PC-3 (cell line): ENCODE measurements around the gene ORC5. TPM values are rescaled to one million over a fixed set of nuclear protein-coding genes. Genes with fewer than 3 reads are reported as not detected.

Experiments
- ATAC-seq: fragments of 200-7000 bp; cut with Tn5 transposase; 2 replicates; pipeline ENCODE4 v1.9.1; 2020; ENCODE audit warnings: mild to moderate bottlenecking, moderate library complexity
- BruUV-seq: library from RNA; stranded (reverse); fragments of 400-500 nt; replicated peaks from 2 replicates; lab custom pipeline; 2021; lab: Mats Ljungman, UMichigan
- CTCF ChIA-PET: fragments of 300-600 bp; sonication (Branson Sonifier 250); formaldehyde crosslinking; loops from one replicate; lab custom pipeline; 2022; ENCODE audit warnings: antibody characterized with exemption; lab: Charles Lee
- POLR2A ChIA-PET: fragments of 300-600 bp; sonication (Branson Sonifier 250); formaldehyde crosslinking; loops from one replicate; lab custom pipeline; 2022; ENCODE audit warnings: antibody characterized with exemption; ENCODE audit not compliant: unreplicated experiment; lab: Charles Lee
- DNase-seq: peaks from one replicate; pipeline ENCODE4 v3.0.0-alpha.2; 2015
- H2AFZ ChIP-seq: fragments of 300-600 bp; sonication (generic); 2 replicates; pipeline ENCODE4 v1.6.0; 2016; ENCODE audit warnings: antibody characterized with exemption, low read length
- H3F3A ChIP-seq: fragments of 300-600 bp; sonication (generic); one replicate; pipeline ENCODE4 v1.6.0; 2017; ENCODE audit warnings: antibody characterized with exemption, low read length, control low read depth, mild to moderate bottlenecking; ENCODE audit not compliant: unreplicated experiment
- H3K27ac ChIP-seq: fragments of 300-600 bp; sonication (generic); 2 replicates; pipeline ENCODE4 v1.5.1; 2016; ENCODE audit warnings: mild to moderate bottlenecking, low read length
- H3K27me3 ChIP-seq: fragments of 300-600 bp; sonication (generic); 2 replicates; pipeline ENCODE4 v1.6.1; 2016; ENCODE audit warnings: low read length, mixed read lengths
- H3K36me3 ChIP-seq: fragments of 300-600 bp; sonication (generic); 2 replicates; pipeline ENCODE4 v1.6.1; 2016; ENCODE audit warnings: low read depth, mixed run types, low read length, mixed read lengths
- H3K4me1 ChIP-seq: fragments of 300-600 bp; sonication (generic); 2 replicates; pipeline ENCODE4 v1.5.1; 2016; ENCODE audit warnings: low read length; ENCODE audit not compliant: insufficient read depth
- H3K4me2 ChIP-seq: fragments of 300-600 bp; sonication (generic); 2 replicates; pipeline ENCODE4 v1.6.0; 2016; ENCODE audit warnings: low read length
- H3K4me3 ChIP-seq: fragments of 300-600 bp; sonication (generic); 2 replicates; pipeline ENCODE4 v1.5.1; 2016; ENCODE audit warnings: mild to moderate bottlenecking, low read length, mixed read lengths
- H3K79me2 ChIP-seq: fragments of 300-600 bp; sonication (generic); 2 replicates; pipeline ENCODE4 v1.6.1; 2017; ENCODE audit warnings: low read length, mixed read lengths
- H3K9ac ChIP-seq: fragments of 300-600 bp; sonication (generic); 2 replicates; pipeline ENCODE4 v1.6.0; 2016; ENCODE audit warnings: mild to moderate bottlenecking, low read length
- H3K9me2 ChIP-seq: fragments of 300-600 bp; sonication (generic); replicated peaks from 2 replicates; pipeline ENCODE4 v1.6.1; 2016; ENCODE audit warnings: mixed run types, low read length, mixed read lengths
- H3K9me3 ChIP-seq: fragments of 300-600 bp; sonication (generic); 2 replicates; pipeline ENCODE4 v1.6.1; 2016; ENCODE audit warnings: low read length, mixed read lengths
- H4K20me1 ChIP-seq: fragments of 300-600 bp; sonication (generic); 2 replicates; pipeline ENCODE4 v1.6.1; 2016; ENCODE audit warnings: low read length, mixed read lengths
- CTCF ChIP-seq: fragments of 300-600 bp; sonication (generic); conservative IDR thresholded peaks from 2 replicates; pipeline ENCODE4 v1.5.1; 2017; ENCODE audit warnings: antibody characterized with exemption, low read depth, mild to moderate bottlenecking, low read length
- EZH2 ChIP-seq: fragments of 300-600 bp; sonication (generic); IDR thresholded peaks from one replicate; pipeline ENCODE4 v1.6.1; 2017; ENCODE audit warnings: antibody characterized with exemption, mild to moderate bottlenecking, low read length; ENCODE audit not compliant: unreplicated experiment
- EZH2phosphoT487 ChIP-seq: fragments of 300-600 bp; sonication (generic); IDR thresholded peaks from 2 replicates; pipeline ENCODE4 v1.6.1; 2018; ENCODE audit warnings: mild to moderate bottlenecking, antibody characterized with exemption, low read length, borderline replicate concordance
- intact Hi-C: fragments of 100-400 bp; cut with micrococcal nuclease; formaldehyde crosslinking; loops from 2 replicates; pipeline ENCODE4 v1.9.0; 2023
- total RNA-seq: library from RNA; depleted of rRNA; stranded (reverse); fragments of >200 nt; gene quantifications from 2 replicates; pipeline ENCODE4 v1.2.3, GENCODE V29; 2014

ORC5 gene
- total RNA-seq, 1 experiment from 2014 or later = 34.5 TPM

GRCh38 chr7:104242638-104243037 is 34.8 kb upstream of the ORC5 start:
- H3F3A ChIP-seq = no peaks in the 10 kb centered on the region
- no peaks in the 10 kb centered on the region for H3K36me3 ChIP-seq
- ChIA-PET POLR2A (no interaction called here), CTCF (no interaction called here)
- no peak overlapping the region for H3K4me2 ChIP-seq
- no TSS peak for BruUV-seq
- no peaks in the 10 kb centered on the region for H3K9me3 ChIP-seq
- H3K27ac ChIP-seq = no peak overlapping the region
- DNase-seq = no peak
- peaks cover 25% of the 10 kb centered on the region; the same call in 1 of the 2 replicates for H3K27me3 ChIP-seq
- H3K4me3 ChIP-seq = no peak overlapping the region
- H3K79me2 ChIP-seq = no peaks in the 10 kb centered on the region
- intact Hi-C loops = no loop called here
- H3K9me2 ChIP-seq = no peaks in the 10 kb centered on the region
- no peak for TF ChIP-seq EZH2
- no peak overlapping the region for H2AFZ ChIP-seq
- H3K4me1 ChIP-seq = no peaks in the 10 kb centered on the region
- H3K9ac ChIP-seq = no peak overlapping the region
- ATAC-seq = no peak
- H4K20me1 ChIP-seq = no peaks in the 10 kb centered on the region

GRCh38 chr7:104241538-104242209 is 33.9 kb upstream of the ORC5 start:
- Histone ChIP-seq H3K79me2 (no peaks in the 10 kb centered on the region), H2AFZ (no peak overlapping the region), H3K4me3 (no peak overlapping the region), H4K20me1 (no peaks in the 10 kb centered on the region), H3K4me1 (no peaks in the 10 kb centered on the region), H3K27ac (no peak overlapping the region), H3K9ac (no peak overlapping the region), H3K9me3 (no peaks in the 10 kb centered on the region), H3K9me2 (no peaks in the 10 kb centered on the region), H3K36me3 (no peaks in the 10 kb centered on the region), H3K4me2 (no peak overlapping the region), H3F3A (no peaks in the 10 kb centered on the region), H3K27me3 (peaks cover 25% of the 10 kb centered on the region; the same call in 1 of the 2 replicates)
- DNase-seq (no peak), ATAC-seq (no peak)
- no TSS peak for BruUV-seq
- CTCF ChIA-PET = interaction anchor here (0.6 to 0.7 kb wide), 2 partner anchors 10 to 26 kb away, joined by 4 read pairs; no protein-coding TSS in a partner anchor
- POLR2A ChIA-PET = no interaction called here
- TF ChIP-seq EZH2phosphoT487 (no peak), EZH2 (no peak), CTCF (no peak)
- intact Hi-C loops = no loop called here

- no TSS peak for BruUV-seq
- Histone ChIP-seq H3K9me3 (no peaks in the 10 kb centered on the region), H3K36me3 (no peaks in the 10 kb centered on the region), H3K4me3 (no peak overlapping the region), H2AFZ (no peak overlapping the region), H3K79me2 (no peaks in the 10 kb centered on the region), H3K4me1 (no peaks in the 10 kb centered on the region), H3K9ac (no peak overlapping the region), H4K20me1 (no peaks in the 10 kb centered on the region), H3K4me2 (no peak overlapping the region), H3K27ac (no peak overlapping the region), H3F3A (no peaks in the 10 kb centered on the region), H3K9me2 (no peaks in the 10 kb centered on the region), H3K27me3 (peaks cover 25% of the 10 kb centered on the region; the same call in 1 of the 2 replicates)
- ATAC-seq (no peak), DNase-seq (no peak)
- ChIA-PET POLR2A (no interaction called here), CTCF (interaction anchor here (0.6 to 0.7 kb wide), 2 partner anchors 10 to 27 kb away, joined by 4 read pairs; no protein-coding TSS in a partner anchor)
- intact Hi-C loops = no loop called here
- no peak for TF ChIP-seq EZH2phosphoT487
- TF ChIP-seq EZH2 = no peak
- TF ChIP-seq CTCF = no peak
Observed at GRCh38 chr7:104241135-104241534, 33.3 kb upstream of the ORC5 start.
